B cell (primary cell): ENCODE measurements around the gene C5AR1. TPM values are rescaled to one million over a fixed set of nuclear protein-coding genes. Genes with fewer than 3 reads are reported as not detected.
"Not testable (repeated sequence)": the region's sequence is repeated elsewhere in the genome, so short reads cannot be mapped to it uniquely, and the experiment has no call there.

Source experiments
- ATAC-seq: fragments of 200-7000 bp; cut with Tn5 transposase; one replicate; pipeline ENCODE4 v1.10.0; 2021; ENCODE audit warnings: low read depth, mild to moderate bottlenecking, moderate number of reproducible peaks, moderate library complexity
- CTCF ChIA-PET: fragments of 350-600 bp; sonication (Branson Sonifier 250); formaldehyde crosslinking; loops from one replicate; lab custom pipeline; 2021; ENCODE audit warnings: antibody characterized with exemption, inconsistent platforms; lab: Charles Lee
- POLR2A ChIA-PET: fragments of 350-600 bp; sonication (Branson Sonifier 250); formaldehyde crosslinking; loops from one replicate; lab custom pipeline; 2021; ENCODE audit warnings: antibody characterized with exemption; lab: Charles Lee
- DNase-seq: peaks from one replicate; pipeline ENCODE4 v3.0.0; 2013
- H2AFZ ChIP-seq: 2 replicates; pipeline ENCODE4 v1.6.1; 2012; ENCODE audit warnings: mild to moderate bottlenecking, low read depth, low read length; ENCODE audit not compliant: insufficient read depth, poor library complexity, severe bottlenecking
- H3K27ac ChIP-seq, 2 donors: 1 replicate in 1 of 2; 2 replicates in 1 of 2; pipeline ENCODE4 v1.5.1; 2012 to 2013; ENCODE audit warnings: low read length in 2 of 2, mild to moderate bottlenecking in 2 of 2, moderate library complexity in 1 of 2
- H3K27me3 ChIP-seq, 4 experiments: fragments of 200-600 bp in 1 of 4; sonication (generic) in 1 of 4; replicated peaks in 1 of 4; 1 replicate in 2 of 4; 2 replicates in 2 of 4; pipeline versions ENCODE4 v1.6.1 to v1.7.0; 2013 to 2016; ENCODE audit warnings: low read length in 3 of 4, mild to moderate bottlenecking in 2 of 4, mixed read lengths in 1 of 4, moderate library complexity in 1 of 4; ENCODE audit not compliant: insufficient read depth in 4 of 4, control insufficient read depth in 3 of 4; ENCODE audit errors: control extremely low read depth in 1 of 4
- H3K36me3 ChIP-seq, 2 experiments: replicated peaks in 1 of 2; 1 replicate in 1 of 2; 2 replicates in 1 of 2; pipeline versions ENCODE4 v1.6.1 to v1.7.1; 2013; ENCODE audit warnings: low read length in 1 of 2; ENCODE audit not compliant: insufficient read depth in 2 of 2, control insufficient read depth in 1 of 2; ENCODE audit errors: control extremely low read depth in 1 of 2, extremely low read depth in 1 of 2
- H3K4me1 ChIP-seq, 2 donors: fragments of 200-600 bp in 1 of 2; sonication (generic) in 1 of 2; 1 replicate in 1 of 2; 2 replicates in 1 of 2; pipeline versions ENCODE4 v1.5.1 to v1.6.1; 2013 to 2017; ENCODE audit warnings: low read length in 2 of 2; ENCODE audit not compliant: control insufficient read depth in 2 of 2, insufficient read depth in 2 of 2
- H3K4me2 ChIP-seq: replicated peaks from 2 replicates; pipeline ENCODE3; 2012; ENCODE audit warnings: mild to moderate bottlenecking, low read depth, low read length; ENCODE audit not compliant: poor library complexity, severe bottlenecking
- H3K4me3 ChIP-seq, 5 experiments: fragments of 200-600 bp in 1 of 5; sonication (generic) in 1 of 5; 1 replicate in 3 of 5; 2 replicates in 2 of 5; pipeline versions ENCODE4 v1.5.1 to v1.7.0; 2011 to 2016; ENCODE audit warnings: low read length in 4 of 5, mild to moderate bottlenecking in 4 of 5, low read depth in 2 of 5, control low read depth in 1 of 5, moderate library complexity in 1 of 5; ENCODE audit not compliant: insufficient read depth in 1 of 5; ENCODE audit errors: control extremely low read depth in 1 of 5, extremely low read depth in 1 of 5
- H3K79me2 ChIP-seq: fragments of 200-600 bp; sonication (generic); one replicate; pipeline ENCODE4 v1.6.0; 2016; ENCODE audit warnings: low read length; ENCODE audit not compliant: control insufficient read depth, insufficient read depth
- H3K9ac ChIP-seq: fragments of 200-600 bp; sonication (generic); 2 replicates; pipeline ENCODE4 v1.6.1; 2017; ENCODE audit warnings: mild to moderate bottlenecking, low read length, moderate library complexity
- H3K9me3 ChIP-seq, 3 donors: one replicate each; pipeline versions ENCODE4 v1.6.1 to v1.7.1; 2013; ENCODE audit warnings: low read length in 2 of 3; ENCODE audit not compliant: control insufficient read depth in 2 of 3, insufficient read depth in 1 of 3; ENCODE audit errors: control extremely low read depth in 1 of 3
- H4K20me1 ChIP-seq: 2 replicates; pipeline ENCODE4 v1.6.0; 2012; ENCODE audit warnings: mild to moderate bottlenecking, low read length; ENCODE audit not compliant: insufficient read depth, control insufficient read depth, poor library complexity, severe bottlenecking
- H3K27ac Mint-ChIP-seq: one replicate; pipeline ENCODE4 v1.8.0; 2021; ENCODE audit warnings: mixed read lengths
- H3K27me3 Mint-ChIP-seq: one replicate; pipeline ENCODE4 v1.8.0; 2021; ENCODE audit warnings: mixed read lengths
- H3K4me1 Mint-ChIP-seq: one replicate; pipeline ENCODE4 v1.8.0; 2021; ENCODE audit warnings: mixed read lengths
- H3K4me3 Mint-ChIP-seq: one replicate; pipeline ENCODE4 v1.8.0; 2021; ENCODE audit warnings: mixed read lengths
- H3K9me3 Mint-ChIP-seq: one replicate; pipeline ENCODE4 v1.8.0; 2022; ENCODE audit warnings: mixed read lengths; ENCODE audit not compliant: insufficient read depth
- CTCF ChIP-seq: fragments of 200-600 bp; IDR thresholded peaks from one replicate; pipeline ENCODE4 v1.8.0; 2022; ENCODE audit warnings: antibody characterized with exemption, mild to moderate bottlenecking
- EZH2 ChIP-seq: IDR thresholded peaks from 2 replicates; pipeline ENCODE4 v1.6.1; 2012; ENCODE audit warnings: borderline replicate concordance, low read depth, mild to moderate bottlenecking, moderate library complexity, low read length; ENCODE audit not compliant: insufficient read depth, poor library complexity, severe bottlenecking
- WGBS: methylation state at CpG from one replicate; pipeline ENCODE4 v1.1.5; 2013; ENCODE audit warnings: missing lambda C conversion rate; ENCODE audit not compliant: insufficient coverage; 5-methylcytosine and 5-hydroxymethylcytosine counted together
- intact Hi-C: fragments of 100-400 bp; cut with micrococcal nuclease; formaldehyde crosslinking; loops from one replicate; pipeline ENCODE4 v1.10.0; 2022
- polyA plus RNA-seq: library from polyadenylated mRNA; depleted of rRNA; stranded (reverse); fragments of >200 nt; gene quantifications from 2 replicates; pipeline ENCODE4 v1.2.3, GENCODE V29; 2012
- total RNA-seq, 2 donors: library from RNA; stranded (reverse); fragments of 120-200 nt in 1 of 2; gene quantifications; 1 replicate in 1 of 2; 2 replicates in 1 of 2; pipeline versions ENCODE4 v1.2.3 to v1.2.4, GENCODE V29; 2013 to 2022

C5AR1 gene
- total and polyA plus RNA-seq, 2 donors (not counting 1 experiment from before 2014, with no cell fraction given): 4.1 to 4.9 TPM

- no peak overlapping the region for H3K4me3 ChIP-seq
- H3K36me3 ChIP-seq: no peaks in the 10 kb centered on the region
- Mint-ChIP-seq H3K9me3 (no peaks in the 10 kb centered on the region), H3K4me1 (peaks cover 2% of the 10 kb centered on the region), H3K4me3 (no peak overlapping the region), H3K27me3 (peaks cover 9% of the 10 kb centered on the region), H3K27ac (no peak overlapping the region)
- H4K20me1 ChIP-seq: no peaks in the 10 kb centered on the region
- H2AFZ ChIP-seq: no peak overlapping the region
- H3K9me3 ChIP-seq: peaks cover 0 to 9% (median 0%) of the 10 kb centered on the region in 3 donors
- H3K4me1 ChIP-seq: peaks cover 0 to under 1% of the 10 kb centered on the region in 2 donors
- 91% methylated on average over 6 of the region's 11 CpGs for WGBS
- ATAC-seq (no peak), DNase-seq (no peak)
- no peak overlapping the region for H3K9ac ChIP-seq
- TF ChIP-seq EZH2 (no peak), CTCF (no peak)
- H3K27ac ChIP-seq: no peak overlapping the region
- H3K27me3 ChIP-seq: peaks cover 0 to 8% (median 0%) of the 10 kb centered on the region in 4 experiments
- H3K79me2 ChIP-seq: peaks cover 2% of the 10 kb centered on the region
- intact Hi-C loops: no loop called here
- ChIA-PET POLR2A (no interaction called here), CTCF (no interaction called here)
- no peak overlapping the region for H3K4me2 ChIP-seq
Observed at GRCh38 chr19:47343194-47343802, 33.6 kb downstream of the C5AR1 start.

- H3K9me3 ChIP-seq: peaks cover 0 to 9% (median 0%) of the 10 kb centered on the region in 3 donors
- H3K36me3 ChIP-seq: no peaks in the 10 kb centered on the region
- no peak overlapping the region for H3K4me2 ChIP-seq
- Mint-ChIP-seq H3K4me3 (no peak overlapping the region), H3K4me1 (peaks cover 12% of the 10 kb centered on the region), H3K27me3 (peaks cover 9% of the 10 kb centered on the region), H3K27ac (no peak overlapping the region), H3K9me3 (no peaks in the 10 kb centered on the region)
- H3K27ac ChIP-seq: no peak overlapping the region
- no peak overlapping the region for H3K9ac ChIP-seq
- H3K4me3 ChIP-seq: no peak overlapping the region
- TF ChIP-seq CTCF (no peak), EZH2 (no peak)
- intact Hi-C loops: no loop called here
- ChIA-PET POLR2A (interaction anchor here (0.6 kb wide), 1 partner anchor 68 kb away, joined by 6 read pairs; no protein-coding TSS in a partner anchor), CTCF (no interaction called here)
- H3K27me3 ChIP-seq: peaks cover 0 to 8% (median 0%) of the 10 kb centered on the region in 4 experiments
- DNase-seq: no peak
- no CpG with 5 or more reads among the region's 1 CpG for WGBS
- ATAC-seq: no peak
- H3K4me1 ChIP-seq: peaks cover 4 to 8% of the 10 kb centered on the region in 2 donors
- H4K20me1 ChIP-seq: no peaks in the 10 kb centered on the region
- H3K79me2 ChIP-seq: peaks cover 10% of the 10 kb centered on the region
- H2AFZ ChIP-seq: no peak overlapping the region
Observed at GRCh38 chr19:47344425-47344824, 34.8 kb downstream of the C5AR1 start.

GRCh38 chr19:47346024-47346423 is 36.4 kb downstream of the C5AR1 start:
- ATAC-seq, H3K27ac Mint-ChIP-seq, H3K36me3 ChIP-seq, H3K9me3 ChIP-seq, H3K27me3 ChIP-seq, H3K4me3 Mint-ChIP-seq, H3K9ac ChIP-seq, H3K9me3 Mint-ChIP-seq, H3K4me3 ChIP-seq, H2AFZ ChIP-seq, H3K27me3 Mint-ChIP-seq, H3K4me2 ChIP-seq, DNase-seq, POLR2A ChIA-PET, H3K27ac ChIP-seq, H4K20me1 ChIP-seq: not testable (repeated sequence)
- WGBS: 92% methylated on average over 6 of the region's 6 CpGs
- CTCF ChIA-PET: interaction anchor here (1.1 to 1.3 kb wide), 2 partner anchors 62 to 92 kb away, joined by 3 read pairs; no protein-coding TSS in a partner anchor
- peaks cover 24% of the 10 kb centered on the region for H3K4me1 Mint-ChIP-seq
- H3K79me2 ChIP-seq: peaks cover 23% of the 10 kb centered on the region
- intact Hi-C loops: loop anchor here (5.0 kb wide), 1 partner anchor 39 kb away; the partner anchor contains the start of gene C5AR1
- peaks cover 10 to 16% of the 10 kb centered on the region in 2 donors for H3K4me1 ChIP-seq
